C4-2B (cell line): Measurements from ENCODE around the gene ADORA2B.

Experiments used
- CTCF ChIP-seq: fragments of 450-650 bp; conservative IDR thresholded peaks from 2 replicates; pipeline ENCODE4 v1.5.1; 2017; ENCODE audit warnings: mild to moderate bottlenecking
- ZFX ChIP-seq: fragments of 450-650 bp; IDR thresholded peaks from 2 replicates; pipeline ENCODE4 v1.6.1; 2017

- TF ChIP-seq CTCF, result no peak
- no peak for TF ChIP-seq ZFX
Observed at GRCh38 chr17:15931394-15931793, 13.5 kb upstream of the ADORA2B start.
